Measurements from ENCODE around the gene LDB2.
"Not testable (repeated sequence)": the region's sequence is repeated elsewhere in the genome, so short reads cannot be mapped to it uniquely, and the experiment has no call there.

Gene LDB2

GRCh38 chr4:16897991-16898827 lies at the start of gene LDB2:
LDB2 (minus strand) TSS chr4:16898645.
- Histone ChIP-seq H3K9me3 (ENCODE audit: control insufficient read depth in 2 of 2, low read length in 2 of 2) (no peaks in the 10 kb centered on the region), H3K9ac (ENCODE audit: low read length in 2 of 2) (peak within 1 kb of the TSS; percentile 58 to 66), H3K4me3 (ENCODE audit: low read length in 2 of 2) (peak within 1 kb of the TSS; percentile 84 to 94), H3K4me1 (ENCODE audit: control insufficient read depth, insufficient read depth, low read length) (no peaks in the 10 kb centered on the region), H3K36me3 (ENCODE audit: control insufficient read depth in 2 of 2, insufficient read depth in 2 of 2, low read length in 2 of 2) (no peaks in the 10 kb centered on the region), H3K27ac (ENCODE audit: low read length) (peak within 1 kb of the TSS; percentile 47), H3K27me3 (ENCODE audit: control insufficient read depth in 1 of 2, insufficient read depth in 2 of 2, low read length in 2 of 2) (no peaks in the 10 kb centered on the region)

GRCh38 chr4:16942491-16942890 lies 44.0 kb upstream of the LDB2 start:
- no peaks in the 10 kb centered on the region for H3K4me1 ChIP-seq (ENCODE audit: control insufficient read depth, insufficient read depth, low read length)
- no peak overlapping the region for H3K9ac ChIP-seq (ENCODE audit: low read length in 2 of 2)
- no peaks in the 10 kb centered on the region for H3K36me3 ChIP-seq (ENCODE audit: control insufficient read depth in 2 of 2, insufficient read depth in 2 of 2, low read length in 2 of 2)

GRCh38 chr4:16939178-16939577 lies 40.7 kb upstream of the LDB2 start:
- no peaks in the 10 kb centered on the region for H3K27me3 ChIP-seq (ENCODE audit: control insufficient read depth in 1 of 2, insufficient read depth in 2 of 2, low read length in 2 of 2)
- H3K9ac ChIP-seq (ENCODE audit: low read length in 2 of 2), result no peak overlapping the region
- no peak overlapping the region for H3K4me3 ChIP-seq (ENCODE audit: low read length in 2 of 2)

More at GRCh38 chr4:16942491-16942890, 44.0 kb upstream of the LDB2 start:
- no peak overlapping the region for H3K4me3 ChIP-seq (ENCODE audit: low read length in 2 of 2)
- H3K9me3 ChIP-seq (ENCODE audit: control insufficient read depth in 2 of 2, low read length in 2 of 2), result no peaks in the 10 kb centered on the region
- H3K27me3 ChIP-seq (ENCODE audit: control insufficient read depth in 1 of 2, insufficient read depth in 2 of 2, low read length in 2 of 2), result no peaks in the 10 kb centered on the region
- H3K27ac ChIP-seq (ENCODE audit: low read length), result no peak overlapping the region

GRCh38 chr4:16938512-16939040 lies 40.1 kb upstream of the LDB2 start:
- H3K9me3 ChIP-seq (ENCODE audit: control insufficient read depth in 2 of 2, low read length in 2 of 2), result no peaks in the 10 kb centered on the region
- no peaks in the 10 kb centered on the region for H3K4me1 ChIP-seq (ENCODE audit: control insufficient read depth, insufficient read depth, low read length)
- H3K36me3 ChIP-seq (ENCODE audit: control insufficient read depth in 2 of 2, insufficient read depth in 2 of 2, low read length in 2 of 2), result no peaks in the 10 kb centered on the region
- no peak overlapping the region for H3K27ac ChIP-seq (ENCODE audit: low read length)
- no peak overlapping the region for H3K9ac ChIP-seq (ENCODE audit: low read length in 2 of 2)
- no peaks in the 10 kb centered on the region for H3K27me3 ChIP-seq (ENCODE audit: control insufficient read depth in 1 of 2, insufficient read depth in 2 of 2, low read length in 2 of 2)
- no peak overlapping the region for H3K4me3 ChIP-seq (ENCODE audit: low read length in 2 of 2)

More at GRCh38 chr4:16939178-16939577, 40.7 kb upstream of the LDB2 start:
- Histone ChIP-seq H3K4me1 (ENCODE audit: control insufficient read depth, insufficient read depth, low read length) (no peaks in the 10 kb centered on the region), H3K27ac (ENCODE audit: low read length) (no peak overlapping the region), H3K36me3 (ENCODE audit: control insufficient read depth in 2 of 2, insufficient read depth in 2 of 2, low read length in 2 of 2) (no peaks in the 10 kb centered on the region), H3K9me3 (ENCODE audit: control insufficient read depth in 2 of 2, low read length in 2 of 2) (no peaks in the 10 kb centered on the region)

- Histone ChIP-seq H3K36me3 (ENCODE audit: control insufficient read depth in 2 of 2, insufficient read depth in 2 of 2, low read length in 2 of 2) (no peaks in the 10 kb centered on the region), H3K4me1 (ENCODE audit: control insufficient read depth, insufficient read depth, low read length) (no peaks in the 10 kb centered on the region), H3K27ac (ENCODE audit: low read length) (no peak overlapping the region), H3K9ac (ENCODE audit: low read length in 2 of 2) (no peak overlapping the region), H3K9me3 (ENCODE audit: control insufficient read depth in 2 of 2, low read length in 2 of 2) (no peaks in the 10 kb centered on the region), H3K4me3 (ENCODE audit: low read length in 2 of 2) (no peak overlapping the region), H3K27me3 (ENCODE audit: control insufficient read depth in 1 of 2, insufficient read depth in 2 of 2, low read length in 2 of 2) (no peaks in the 10 kb centered on the region)
Observed at GRCh38 chr4:16931339-16932305, 33.2 kb upstream of the LDB2 start.

GRCh38 chr4:16926214-16926613 lies 27.8 kb upstream of the LDB2 start:
- no peak overlapping the region for H3K4me3 ChIP-seq (ENCODE audit: low read length in 2 of 2)
- H3K9me3 ChIP-seq (ENCODE audit: control insufficient read depth in 2 of 2, low read length in 2 of 2), result no peaks in the 10 kb centered on the region
- no peaks in the 10 kb centered on the region for H3K4me1 ChIP-seq (ENCODE audit: control insufficient read depth, insufficient read depth, low read length)
- H3K36me3 ChIP-seq (ENCODE audit: control insufficient read depth in 2 of 2, insufficient read depth in 2 of 2, low read length in 2 of 2), result no peaks in the 10 kb centered on the region
- no peak overlapping the region for H3K27ac ChIP-seq (ENCODE audit: low read length)
- H3K27me3 ChIP-seq (ENCODE audit: control insufficient read depth in 1 of 2, insufficient read depth in 2 of 2, low read length in 2 of 2), result no peaks in the 10 kb centered on the region
- H3K9ac ChIP-seq (ENCODE audit: low read length in 2 of 2), result no peak overlapping the region

GRCh38 chr4:16918716-16919115 lies 20.3 kb upstream of the LDB2 start:
- not testable (repeated sequence) for H3K27ac ChIP-seq (ENCODE audit: low read length); H3K36me3 ChIP-seq (ENCODE audit: control insufficient read depth in 2 of 2, insufficient read depth in 2 of 2, low read length in 2 of 2); H3K4me1 ChIP-seq (ENCODE audit: control insufficient read depth, insufficient read depth, low read length); H3K9ac ChIP-seq (ENCODE audit: low read length in 2 of 2); H3K9me3 ChIP-seq (ENCODE audit: control insufficient read depth in 2 of 2, low read length in 2 of 2); H3K27me3 ChIP-seq (ENCODE audit: control insufficient read depth in 1 of 2, insufficient read depth in 2 of 2, low read length in 2 of 2); H3K4me3 ChIP-seq (ENCODE audit: low read length in 2 of 2)

- no peaks in the 10 kb centered on the region for H3K27me3 ChIP-seq (ENCODE audit: control insufficient read depth in 1 of 2, insufficient read depth in 2 of 2, low read length in 2 of 2)
- no peaks in the 10 kb centered on the region for H3K9me3 ChIP-seq (ENCODE audit: control insufficient read depth in 2 of 2, low read length in 2 of 2)
- no peak overlapping the region for H3K27ac ChIP-seq (ENCODE audit: low read length)
- no peak overlapping the region for H3K9ac ChIP-seq (ENCODE audit: low read length in 2 of 2)
- no peak overlapping the region for H3K4me3 ChIP-seq (ENCODE audit: low read length in 2 of 2)
- no peaks in the 10 kb centered on the region for H3K36me3 ChIP-seq (ENCODE audit: control insufficient read depth in 2 of 2, insufficient read depth in 2 of 2, low read length in 2 of 2)
- no peaks in the 10 kb centered on the region for H3K4me1 ChIP-seq (ENCODE audit: control insufficient read depth, insufficient read depth, low read length)
Observed at GRCh38 chr4:16916719-16917337, 18.4 kb upstream of the LDB2 start.

- no peaks in the 10 kb centered on the region for H3K4me1 ChIP-seq (ENCODE audit: control insufficient read depth, insufficient read depth, low read length)
- H3K4me3 ChIP-seq (ENCODE audit: low read length in 2 of 2), result no peak overlapping the region
- H3K27ac ChIP-seq (ENCODE audit: low read length), result no peak overlapping the region
- no peaks in the 10 kb centered on the region for H3K36me3 ChIP-seq (ENCODE audit: control insufficient read depth in 2 of 2, insufficient read depth in 2 of 2, low read length in 2 of 2)
- H3K9me3 ChIP-seq (ENCODE audit: control insufficient read depth in 2 of 2, low read length in 2 of 2), result no peaks in the 10 kb centered on the region
- H3K9ac ChIP-seq (ENCODE audit: low read length in 2 of 2), result no peak overlapping the region
- H3K27me3 ChIP-seq (ENCODE audit: control insufficient read depth in 1 of 2, insufficient read depth in 2 of 2, low read length in 2 of 2), result no peaks in the 10 kb centered on the region
Observed at GRCh38 chr4:16916031-16916430, 17.6 kb upstream of the LDB2 start.

GRCh38 chr4:16914208-16914607 lies 15.8 kb upstream of the LDB2 start:
- no peak overlapping the region for H3K4me3 ChIP-seq (ENCODE audit: low read length in 2 of 2)
- H3K9me3 ChIP-seq (ENCODE audit: control insufficient read depth in 2 of 2, low read length in 2 of 2), result no peaks in the 10 kb centered on the region
- no peaks in the 10 kb centered on the region for H3K36me3 ChIP-seq (ENCODE audit: control insufficient read depth in 2 of 2, insufficient read depth in 2 of 2, low read length in 2 of 2)
- no peaks in the 10 kb centered on the region for H3K27me3 ChIP-seq (ENCODE audit: control insufficient read depth in 1 of 2, insufficient read depth in 2 of 2, low read length in 2 of 2)
- peaks cover 1% of the 10 kb centered on the region for H3K4me1 ChIP-seq (ENCODE audit: control insufficient read depth, insufficient read depth, low read length)
- no peak overlapping the region for H3K9ac ChIP-seq (ENCODE audit: low read length in 2 of 2)
- H3K27ac ChIP-seq (ENCODE audit: low read length), result no peak overlapping the region
